Thyroid gland (tissue), 4 donors: ENCODE results near the gene PLCH1.

Source experiments
- CTCF ChIP-seq, 6 experiments: fragments of 200-600 bp in 3 of 6; fragments of 450-650 bp in 3 of 6; sonication (generic) in 3 of 6; IDR thresholded peaks; one replicate each; pipeline ENCODE4 v1.5.1; 2016 to 2019; ENCODE audit warnings: antibody characterized with exemption in 6 of 6, mild to moderate bottlenecking in 2 of 6, inconsistent platforms in 1 of 6, moderate library complexity in 1 of 6
- POLR2A ChIP-seq, 2 donors: fragments of 450-650 bp; IDR thresholded peaks; one replicate each; pipeline ENCODE4 v1.6.1; 2017; ENCODE audit warnings: antibody characterized with exemption in 2 of 2, mild to moderate bottlenecking in 2 of 2, moderate library complexity in 1 of 2

GRCh38 chr3:155334215-155334913 is 410.5 kb downstream of the PLCH1 start:
- TF ChIP-seq CTCF (IDR thresholded peaks at IDR 0.05) = no peak
- no peak for TF ChIP-seq POLR2A (IDR thresholded peaks at IDR 0.05)
